IPS-20b (cell line): ENCODE data around the gene SH3PXD2A.

Experiments used
- H3K27ac ChIP-seq: one replicate; pipeline ENCODE4 v1.5.1; 2013; ENCODE audit warnings: low read length
- H3K27me3 ChIP-seq: 2 replicates; pipeline ENCODE4 v1.6.1; 2013; ENCODE audit warnings: mild to moderate bottlenecking, low read length, inconsistent platforms; ENCODE audit not compliant: insufficient read depth
- H3K36me3 ChIP-seq: 2 replicates; pipeline ENCODE4 v1.6.1; 2013; ENCODE audit warnings: low read depth, mild to moderate bottlenecking, inconsistent platforms, low read length, moderate library complexity; ENCODE audit not compliant: insufficient read depth
- H3K4me1 ChIP-seq: 2 replicates; pipeline ENCODE4 v1.6.1; 2013; ENCODE audit warnings: mild to moderate bottlenecking, control low read depth, inconsistent platforms, low read length, moderate library complexity; ENCODE audit not compliant: insufficient read depth
- H3K4me3 ChIP-seq: 2 replicates; pipeline ENCODE4 v1.5.1; 2013; ENCODE audit warnings: mild to moderate bottlenecking, low read length, inconsistent platforms
- H3K9ac ChIP-seq: 2 replicates; pipeline ENCODE4 v1.6.1; 2013; ENCODE audit warnings: low read depth, mild to moderate bottlenecking, inconsistent platforms, low read length, moderate library complexity
- H3K9me3 ChIP-seq: 2 replicates; pipeline ENCODE4 v1.6.1; 2013; ENCODE audit warnings: mild to moderate bottlenecking, low read depth, low read length, inconsistent platforms; ENCODE audit not compliant: insufficient read depth

Gene SH3PXD2A

DNA sequence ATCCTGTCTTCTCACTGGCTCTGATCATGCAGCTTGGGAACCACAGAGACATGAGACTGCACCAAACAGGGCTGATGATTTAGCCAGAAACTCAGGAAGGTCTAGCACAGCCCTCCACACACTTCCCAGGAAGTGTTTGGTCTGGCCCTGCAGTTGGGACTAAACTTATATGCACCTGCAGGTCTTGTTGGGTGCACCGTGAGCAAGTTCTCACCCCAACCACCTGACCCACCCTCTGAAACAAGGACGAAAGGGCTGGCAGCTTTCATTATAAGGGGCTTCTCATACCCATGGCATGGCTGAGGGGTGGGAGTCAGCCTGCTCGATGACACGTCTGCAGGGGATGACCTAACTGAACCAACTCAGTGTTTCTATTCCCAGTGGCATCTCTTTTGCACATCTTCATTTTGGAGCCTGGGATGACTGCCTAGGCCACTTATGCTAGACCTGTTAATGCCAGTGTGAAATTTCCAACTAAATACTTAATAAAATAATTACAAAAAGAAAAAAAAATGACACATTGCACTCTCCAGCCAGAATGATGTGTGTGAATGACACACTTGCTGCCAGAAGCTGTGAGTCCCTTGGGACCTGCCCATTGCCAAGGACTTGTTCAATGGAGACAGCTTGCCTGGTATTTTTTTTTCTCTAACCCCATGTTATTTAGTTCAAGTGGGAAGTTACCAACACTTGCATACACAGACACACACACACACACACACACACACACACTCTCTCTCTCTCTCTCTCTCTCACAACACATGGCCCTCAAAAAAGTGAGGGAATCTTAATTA, 259.2 kb downstream of the SH3PXD2A start:
- no peaks in the 10 kb centered on the region for H3K27me3 ChIP-seq
- no peak overlapping the region for H3K9ac ChIP-seq

GRCh38 chr10:103593022-103593570, 262.3 kb downstream of the SH3PXD2A start:
- no peaks in the 10 kb centered on the region for H3K27me3 ChIP-seq
- H3K36me3 ChIP-seq, result no peaks in the 10 kb centered on the region
- no peak overlapping the region for H3K9ac ChIP-seq
- H3K4me1 ChIP-seq, result no peaks in the 10 kb centered on the region
- H3K4me3 ChIP-seq, result no peak overlapping the region
- H3K27ac ChIP-seq, result no peak overlapping the region
- no peaks in the 10 kb centered on the region for H3K9me3 ChIP-seq

More for the DNA sequence above, 259.2 kb downstream of the SH3PXD2A start:
- H3K27ac ChIP-seq, result no peak overlapping the region
- no peaks in the 10 kb centered on the region for H3K4me1 ChIP-seq
- H3K36me3 ChIP-seq, result no peaks in the 10 kb centered on the region
- no peak overlapping the region for H3K4me3 ChIP-seq
- H3K9me3 ChIP-seq, result no peaks in the 10 kb centered on the region

GRCh38 chr10:103592186-103593021, 263.0 kb downstream of the SH3PXD2A start:
- Histone ChIP-seq H3K4me3 (no peak overlapping the region), H3K27ac (no peak overlapping the region), H3K9ac (no peak overlapping the region), H3K27me3 (no peaks in the 10 kb centered on the region), H3K4me1 (no peaks in the 10 kb centered on the region), H3K36me3 (no peaks in the 10 kb centered on the region), H3K9me3 (0 out of 2 replicates have a peak, but pooled peaks cover under 1% of the 10 kb centered on the region)

DNA sequence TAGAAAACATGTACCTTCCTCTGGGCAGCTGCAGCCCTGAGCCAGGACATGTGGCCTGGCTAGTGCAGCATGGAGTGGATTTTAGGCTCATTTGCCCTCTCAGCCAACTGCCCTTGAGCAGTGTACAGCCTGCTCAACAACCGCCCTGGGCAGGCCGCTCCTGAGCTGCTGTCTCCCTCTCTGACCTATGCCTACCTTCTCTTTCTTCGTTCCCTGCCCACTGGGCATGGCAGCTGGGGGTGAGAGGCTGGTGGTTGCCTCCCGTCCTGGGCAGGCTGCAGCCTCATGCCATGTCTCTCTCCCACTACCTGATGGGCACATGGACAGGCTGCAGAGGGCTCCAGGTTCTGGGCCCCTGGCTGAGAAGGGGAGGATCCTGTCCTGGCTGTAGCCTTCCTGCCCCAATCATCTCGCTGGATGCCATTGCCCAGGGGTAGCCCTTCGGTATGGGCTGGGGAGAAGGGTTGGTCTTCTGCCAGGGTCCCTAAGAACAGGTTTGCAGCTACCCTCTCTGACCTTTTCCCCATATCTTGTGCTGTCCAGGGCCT, 264.6 kb downstream of the SH3PXD2A start:
- no peak overlapping the region for H3K9ac ChIP-seq
- no peaks in the 10 kb centered on the region for H3K4me1 ChIP-seq
- no peaks in the 10 kb centered on the region for H3K27me3 ChIP-seq
- H3K4me3 ChIP-seq, result no peak overlapping the region
- H3K36me3 ChIP-seq, result no peaks in the 10 kb centered on the region
- no peak overlapping the region for H3K27ac ChIP-seq
- 0 out of 2 replicates have a peak, but pooled peaks cover 3% of the 10 kb centered on the region for H3K9me3 ChIP-seq

GRCh38 chr10:103590060-103590459, 265.3 kb downstream of the SH3PXD2A start:
- Histone ChIP-seq H3K9me3 (0 out of 2 replicates have a peak, but pooled peaks cover 3% of the 10 kb centered on the region), H3K27me3 (no peaks in the 10 kb centered on the region; the same call in 1 of the 2 replicates), H3K27ac (no peak overlapping the region), H3K9ac (no peak overlapping the region), H3K4me1 (no peaks in the 10 kb centered on the region), H3K36me3 (no peaks in the 10 kb centered on the region), H3K4me3 (no peak overlapping the region)

DNA sequence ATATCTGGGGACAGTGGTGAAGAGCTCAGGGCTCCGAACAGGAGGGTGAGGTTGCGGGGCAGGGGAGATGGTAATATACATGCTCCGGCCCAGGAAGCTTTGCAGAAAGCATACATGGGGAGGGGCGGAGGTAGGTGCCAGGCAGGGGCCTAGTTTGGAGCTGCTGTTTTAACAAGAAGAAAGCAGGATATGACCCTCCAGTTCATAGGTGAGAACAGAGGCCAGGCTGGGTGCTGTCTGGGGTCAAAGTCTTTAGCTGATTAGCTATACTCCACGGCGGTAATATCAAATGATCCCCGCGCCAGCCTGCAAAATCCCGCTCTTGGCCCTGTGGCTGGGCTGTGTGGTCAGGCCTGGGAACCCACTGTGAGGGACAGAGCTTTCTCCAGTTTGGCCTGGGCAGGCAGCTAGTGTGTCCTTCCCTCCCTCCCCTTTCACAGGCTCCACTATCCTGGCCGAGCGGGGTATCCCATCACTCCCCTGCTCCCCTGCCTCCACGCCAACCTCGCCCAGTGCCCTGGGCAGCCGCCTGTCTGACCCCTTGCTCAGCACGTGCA, 266.2 kb downstream of the SH3PXD2A start:
- H3K36me3 ChIP-seq, result no peaks in the 10 kb centered on the region
- H3K4me3 ChIP-seq, result no peak overlapping the region
- no peak overlapping the region for H3K27ac ChIP-seq
- no peaks in the 10 kb centered on the region for H3K4me1 ChIP-seq
- H3K27me3 ChIP-seq, result peaks cover under 1% of the 10 kb centered on the region; the same call in 1 of the 2 replicates
- H3K9ac ChIP-seq, result no peak overlapping the region
- H3K9me3 ChIP-seq, result 0 out of 2 replicates have a peak, but pooled peaks cover 3% of the 10 kb centered on the region

- 0 out of 2 replicates have a peak, but pooled peaks cover 3% of the 10 kb centered on the region for H3K4me1 ChIP-seq
- H3K9ac ChIP-seq, result no peak overlapping the region
- H3K27me3 ChIP-seq, result peaks cover 6% of the 10 kb centered on the region; the same call in 1 of the 2 replicates
- no peaks in the 10 kb centered on the region for H3K36me3 ChIP-seq
- no peak overlapping the region for H3K27ac ChIP-seq
- no peak overlapping the region for H3K4me3 ChIP-seq
- 0 out of 2 replicates have a peak, but pooled peaks cover 3% of the 10 kb centered on the region for H3K9me3 ChIP-seq
Measured at GRCh38 chr10:103587073-103587472, 268.3 kb downstream of the SH3PXD2A start.

- Histone ChIP-seq H3K4me1 (0 out of 2 replicates have a peak, but pooled peaks cover 3% of the 10 kb centered on the region), H3K9ac (no peak overlapping the region), H3K36me3 (no peaks in the 10 kb centered on the region), H3K27me3 (peaks cover 6% of the 10 kb centered on the region; the same call in 1 of the 2 replicates), H3K9me3 (0 out of 2 replicates have a peak, but pooled peaks cover 3% of the 10 kb centered on the region), H3K27ac (no peak overlapping the region), H3K4me3 (no peak overlapping the region)
Measured at GRCh38 chr10:103585011-103585405, 270.4 kb downstream of the SH3PXD2A start.

DNA sequence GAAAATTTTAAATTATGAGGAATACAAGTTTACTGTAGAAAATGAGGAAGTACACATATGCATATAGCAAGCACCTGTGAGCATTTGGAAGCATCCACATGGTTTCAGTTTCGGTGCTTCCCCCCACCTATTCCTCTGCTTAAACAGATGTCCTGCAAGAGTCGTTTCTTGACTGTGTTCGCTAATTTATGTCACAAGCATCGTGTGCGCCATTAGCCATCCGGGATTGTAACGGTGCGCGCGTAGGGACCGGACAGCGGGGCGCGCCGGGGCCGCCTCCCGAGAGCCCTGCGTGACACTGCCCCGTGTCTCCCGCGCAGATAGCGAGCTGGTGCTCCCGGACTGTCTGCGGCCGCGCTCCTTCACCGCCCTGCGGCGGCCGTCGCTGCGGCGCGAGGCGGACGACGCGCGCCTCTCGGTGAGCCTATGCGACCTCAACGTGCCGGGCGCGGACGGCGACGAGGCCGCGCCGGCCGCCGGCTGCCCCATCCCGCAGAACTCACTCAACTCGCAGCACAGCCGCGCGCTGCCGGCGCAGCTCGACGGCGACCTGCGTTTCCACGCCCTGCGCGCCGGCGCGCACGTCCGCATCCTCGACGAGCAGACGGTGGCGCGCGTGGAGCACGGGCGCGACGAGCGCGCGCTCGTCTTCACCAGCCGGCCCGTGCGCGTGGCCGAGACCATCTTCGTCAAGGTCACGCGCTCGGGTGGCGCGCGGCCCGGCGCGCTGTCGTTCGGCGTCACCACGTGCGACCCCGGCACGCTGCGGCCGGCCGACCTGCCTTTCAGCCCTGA, 271.0 kb downstream of the SH3PXD2A start:
- H3K9ac ChIP-seq, result no peak overlapping the region
- no peak overlapping the region for H3K27ac ChIP-seq
- no peaks in the 10 kb centered on the region for H3K36me3 ChIP-seq
- H3K9me3 ChIP-seq, result 0 out of 2 replicates have a peak, but pooled peaks cover 3% of the 10 kb centered on the region
- H3K4me3 ChIP-seq, result no peak overlapping the region
- H3K27me3 ChIP-seq, result peaks cover 6% of the 10 kb centered on the region; the same call in 1 of the 2 replicates
- 0 out of 2 replicates have a peak, but pooled peaks cover 3% of the 10 kb centered on the region for H3K4me1 ChIP-seq

- H3K9me3 ChIP-seq, result 0 out of 2 replicates have a peak, but pooled peaks cover 3% of the 10 kb centered on the region
- H3K4me1 ChIP-seq, result 0 out of 2 replicates have a peak, but pooled peaks cover 3% of the 10 kb centered on the region
- H3K27ac ChIP-seq, result no peak overlapping the region
- H3K9ac ChIP-seq, result no peak overlapping the region
- no peaks in the 10 kb centered on the region for H3K36me3 ChIP-seq
- H3K4me3 ChIP-seq, result no peak overlapping the region
- peaks cover 6% of the 10 kb centered on the region; the same call in 1 of the 2 replicates for H3K27me3 ChIP-seq
Measured at GRCh38 chr10:103583871-103584215, 271.5 kb downstream of the SH3PXD2A start.
